ENCODE data around the gene FXYD5.

The FXYD5 gene

DNA sequence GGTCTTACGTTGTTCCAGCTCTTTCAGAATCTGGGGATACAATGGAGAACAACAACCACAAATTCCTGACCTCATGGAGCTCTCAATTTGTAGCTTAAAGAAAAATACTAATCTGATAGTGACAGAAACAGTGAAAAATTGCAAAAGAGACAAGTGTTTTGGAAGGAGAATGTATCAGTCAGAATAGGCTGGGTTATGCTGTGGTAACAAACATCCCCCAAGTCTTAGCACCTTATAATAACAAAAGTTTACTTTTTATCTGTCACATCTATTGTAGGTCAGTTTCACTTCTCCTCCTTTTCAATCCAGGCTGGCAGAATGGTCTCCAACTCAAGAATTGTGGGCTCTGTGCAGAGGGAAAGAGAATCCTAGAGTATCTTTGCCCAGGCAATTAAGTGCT lies 64.5 kb downstream of the FXYD5 start:
- in situ Hi-C loops (cut with HindIII; ENCODE audit: low pct_ligation_motif_present, low sequenced_read_pairs): no loop called here
- Histone ChIP-seq H3K36me3 (replicated peaks) (no peaks in the 10 kb centered on the region), H3K27me3 (replicated peaks) (no peaks in the 10 kb centered on the region), H3K27ac (no peak overlapping the region), H3K4me3 (ENCODE audit: low read depth, low read length) (no peak overlapping the region)
- TF ChIP-seq CTCF (IDR thresholded peaks at IDR 0.05; ENCODE audit: low read depth, low read length, missing control alignments): no peak
- no peak for DNase-seq

All from brain microvascular endothelial cell (primary cell).